GM19035 (cell line): ENCODE measurements around the gene ELP6.
"Not testable (repeated sequence)": the region's sequence is repeated elsewhere in the genome, so short reads cannot be mapped to it uniquely, and the experiment has no call there.

ENCODE experiments used
- ATAC-seq: cut with Tn5 transposase; IDR thresholded peaks from one replicate; pipeline ENCODE4 v1.9.1; 2021; ENCODE audit not compliant: unreplicated experiment

The ELP6 gene

GRCh38 chr3:47512416-47513124, 942 bp downstream of the ELP6 start:
- ATAC-seq: no peak

- ATAC-seq: not testable (repeated sequence)
These were observed 8.2 kb downstream of the ELP6 start for GRCh38 chr3:47505267-47505666.

DNA sequence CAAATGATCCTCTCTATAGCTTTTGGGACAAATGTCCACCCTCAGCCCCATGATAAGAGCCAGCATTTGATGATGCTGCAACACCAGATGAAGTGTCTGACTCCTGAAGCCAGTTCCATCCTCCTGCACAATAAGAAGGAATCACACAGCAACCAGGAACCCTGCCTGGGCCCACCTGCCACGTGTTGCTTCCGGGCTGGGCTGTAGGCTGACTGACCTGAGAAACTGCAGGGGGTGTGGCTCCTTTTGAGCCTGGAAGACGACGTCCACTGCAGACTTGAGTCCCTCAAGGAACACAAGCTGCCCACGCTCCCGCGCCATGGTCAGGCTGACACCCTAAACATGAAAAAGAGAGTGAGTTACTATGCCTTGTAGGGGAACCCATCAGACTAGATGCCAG, 9.4 kb downstream of the ELP6 start:
- no peak for ATAC-seq

DNA sequence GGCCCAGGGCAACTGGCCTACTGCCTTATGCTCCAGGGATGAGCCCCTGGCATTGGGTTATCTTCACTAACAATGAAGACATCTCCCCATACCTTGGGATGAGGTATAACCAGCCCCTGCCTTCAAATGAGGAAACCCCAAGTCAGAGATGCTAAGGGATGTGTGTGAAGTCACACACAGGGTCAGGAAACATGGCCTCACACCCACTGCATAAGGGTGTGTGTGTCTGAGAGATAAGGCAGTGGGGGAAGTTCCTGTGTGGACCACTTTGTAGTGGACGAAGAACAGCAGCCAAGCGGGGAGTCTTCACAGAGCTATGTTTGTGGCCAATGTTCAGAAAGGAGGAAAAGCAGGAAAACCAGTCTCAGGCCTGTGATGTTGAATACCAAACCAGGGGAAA, 10.5 kb downstream of the ELP6 start:
- ATAC-seq: no peak

DNA sequence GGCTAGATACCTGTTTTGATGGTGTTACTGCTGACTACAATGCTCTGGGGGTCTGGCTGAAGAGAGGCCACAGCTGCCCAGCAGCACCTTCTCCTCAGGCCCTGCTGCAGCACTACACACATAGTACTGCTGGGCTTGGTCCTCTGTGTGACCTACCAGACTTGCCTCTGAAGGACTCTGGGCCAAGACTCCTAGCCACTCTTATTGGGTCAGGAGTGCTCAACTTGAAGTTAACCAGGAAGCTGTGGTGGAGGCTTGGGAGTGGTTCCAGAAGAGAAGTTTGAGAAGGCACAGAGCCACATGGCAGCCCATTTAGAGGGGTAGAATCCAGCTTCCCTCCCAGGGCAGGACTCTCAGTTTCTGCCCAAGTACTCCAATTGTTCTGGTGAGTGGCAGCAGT, 16.6 kb downstream of the ELP6 start:
- no peak for ATAC-seq

DNA sequence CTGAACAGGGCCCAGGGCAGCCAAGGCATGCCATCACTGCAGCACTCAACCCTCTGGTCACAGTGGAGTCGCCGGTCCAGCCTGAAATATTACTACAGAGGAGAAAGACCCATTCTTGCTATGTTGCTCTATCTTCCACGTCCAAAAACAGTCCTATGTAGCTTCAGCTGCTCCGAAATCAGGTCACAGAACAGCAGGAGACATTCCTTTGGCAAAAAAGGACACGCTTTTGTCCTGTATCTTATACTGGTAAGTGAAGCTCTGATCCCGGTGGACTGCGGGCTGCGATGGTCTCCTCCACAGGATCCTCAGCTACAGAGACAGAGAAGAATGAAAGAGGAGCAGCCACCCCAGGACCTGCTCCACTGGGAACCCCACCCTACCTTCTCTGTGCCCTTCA, 17.6 kb downstream of the ELP6 start:
- no peak for ATAC-seq

GRCh38 chr3:47495111-47495510, 18.4 kb downstream of the ELP6 start:
- no peak for ATAC-seq

DNA sequence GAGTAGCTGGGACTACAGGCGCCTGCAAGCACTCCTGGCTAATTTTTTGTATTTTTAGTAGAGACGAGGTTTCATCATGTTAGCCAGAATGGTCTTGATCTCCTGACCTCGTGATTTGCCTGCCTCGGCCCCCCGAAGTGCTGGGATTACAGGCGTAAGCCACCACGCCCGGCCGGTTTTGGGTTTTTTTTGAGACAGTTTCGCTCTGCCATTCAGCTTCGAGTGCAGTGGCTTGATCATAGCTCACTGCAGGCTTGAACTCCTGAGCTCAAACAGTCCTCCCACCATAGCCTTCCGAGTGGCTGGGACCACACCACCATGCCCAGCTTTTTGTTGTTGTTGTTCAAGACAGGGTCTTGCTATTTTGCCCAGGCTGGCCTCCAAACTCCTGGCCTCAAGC, 21.7 kb downstream of the ELP6 start:
- no peak for ATAC-seq

GRCh38 chr3:47491186-47491585, 22.3 kb downstream of the ELP6 start:
- no peak for ATAC-seq

DNA sequence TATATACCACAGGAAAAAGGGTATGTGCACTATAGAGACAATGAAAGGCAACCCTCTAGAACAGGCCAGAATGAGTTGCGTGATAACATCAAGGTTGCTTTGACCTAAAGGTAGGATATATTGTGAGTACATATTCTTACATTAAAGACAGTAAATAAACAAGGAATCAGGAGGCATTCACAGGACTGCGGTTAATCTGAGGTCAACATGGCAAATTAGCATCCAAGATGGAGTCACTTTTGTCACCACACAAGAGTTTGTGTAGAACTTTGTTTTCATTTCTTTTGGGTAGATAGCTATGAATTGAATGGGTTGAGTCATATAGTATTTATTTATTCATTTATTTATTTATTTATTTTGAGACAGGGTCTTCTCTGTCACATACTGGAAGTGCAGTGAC, 26.2 kb downstream of the ELP6 start:
- ATAC-seq: no peak

GRCh38 chr3:47485812-47486211, 27.7 kb downstream of the ELP6 start:
- no peak for ATAC-seq

- no peak for ATAC-seq
These were observed 31.1 kb downstream of the ELP6 start for GRCh38 chr3:47482366-47482765.

DNA sequence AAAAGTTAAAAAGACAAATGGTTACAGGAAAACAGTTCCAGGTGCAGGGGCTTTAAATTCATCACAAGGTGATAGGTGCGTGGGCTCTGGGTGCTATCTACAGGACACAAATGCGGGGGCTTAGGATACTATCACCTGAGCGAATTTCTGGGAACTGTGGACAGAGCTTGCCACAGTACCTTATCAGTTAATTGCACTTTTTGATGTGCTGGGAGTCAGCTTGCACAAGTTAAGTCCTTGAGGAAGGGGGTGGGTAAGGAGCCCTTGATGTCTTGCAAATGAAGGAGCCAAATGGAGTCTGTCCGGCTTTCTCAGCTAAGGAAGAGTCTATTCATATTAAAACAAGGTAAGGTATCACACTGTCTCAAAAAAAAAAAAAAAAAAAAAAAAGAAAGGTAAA, 31.7 kb downstream of the ELP6 start:
- ATAC-seq: not testable (repeated sequence)

GRCh38 chr3:47480267-47480666, 33.2 kb downstream of the ELP6 start:
- not testable (repeated sequence) for ATAC-seq

GRCh38 chr3:47479826-47480160, 33.7 kb downstream of the ELP6 start:
- no peak for ATAC-seq

DNA sequence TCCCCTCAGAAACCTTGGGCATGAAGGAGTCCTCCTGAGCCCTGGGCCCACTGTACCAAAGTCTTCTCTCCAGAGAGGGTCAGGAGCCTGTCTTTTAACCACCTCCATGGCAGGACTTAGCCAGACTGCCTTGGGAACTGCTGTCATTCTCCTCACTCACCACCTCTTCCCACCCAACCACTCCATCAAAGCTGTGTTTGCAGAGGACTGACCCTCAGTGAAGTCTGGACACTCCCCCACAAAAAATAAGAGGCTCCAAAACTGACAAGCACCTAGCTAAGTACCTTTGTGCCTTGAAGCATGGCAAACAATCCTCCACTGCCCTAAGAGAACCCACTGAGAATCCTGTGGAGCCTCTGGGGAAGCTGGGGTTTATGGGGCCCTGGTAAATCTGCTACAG, 35.5 kb downstream of the ELP6 start:
- no peak for ATAC-seq

DNA sequence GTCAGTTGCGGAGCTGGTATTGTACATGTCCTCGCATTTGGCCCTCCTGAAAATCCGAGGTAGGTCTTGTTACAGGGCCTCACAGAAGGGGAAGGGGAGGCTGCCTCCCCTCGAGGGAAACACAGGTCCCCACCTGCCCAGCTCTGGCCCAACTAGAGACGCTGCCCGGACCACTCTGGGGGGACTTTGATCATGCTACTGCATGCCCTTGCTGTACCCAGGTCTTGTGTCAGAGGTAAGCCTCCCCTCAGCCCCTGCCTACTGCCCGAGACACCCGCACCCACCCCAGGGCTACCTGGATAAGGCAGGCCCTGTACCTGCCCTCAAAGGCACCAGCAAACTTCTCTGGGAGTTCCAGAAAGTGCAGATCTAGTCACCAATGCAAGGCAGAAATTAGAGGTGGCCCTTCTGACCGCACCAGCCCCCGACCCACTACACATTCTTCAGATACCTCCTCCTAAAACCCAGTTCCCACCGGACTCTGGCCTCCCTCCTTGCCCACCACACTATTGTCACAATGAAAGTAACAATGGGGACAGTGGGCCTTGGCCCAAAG, 36.8 kb downstream of the ELP6 start:
- ATAC-seq: no peak

DNA sequence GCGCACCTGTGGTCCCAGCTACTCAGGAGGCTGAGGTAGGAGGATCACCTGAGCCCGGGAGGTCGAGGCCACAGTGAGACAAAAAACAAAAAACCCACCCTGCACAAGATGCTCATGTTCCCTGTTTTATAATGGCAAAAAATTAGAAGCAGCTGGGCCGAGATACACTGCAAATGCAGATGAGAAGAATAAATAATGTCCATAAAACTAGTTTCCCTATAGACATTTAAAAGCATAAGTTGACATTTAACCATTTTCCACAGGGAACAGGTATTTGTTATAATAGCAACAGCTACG, 37.2 kb downstream of the ELP6 start:
- ATAC-seq: no peak

- ATAC-seq: peak; percentile 89
These were observed 37.8 kb downstream of the ELP6 start, which contains the start of gene SCAP for GRCh38 chr3:47475570-47476329. Gene SCAP (minus strand): TSS chr3:47475941. CDS start chr3:47442993, 32,948 bp downstream.

- no peak for ATAC-seq
These were observed 38.4 kb downstream of the ELP6 start for GRCh38 chr3:47475029-47475569.

- ATAC-seq: no peak
These were observed 40.1 kb downstream of the ELP6 start for GRCh38 chr3:47473391-47473790.

DNA sequence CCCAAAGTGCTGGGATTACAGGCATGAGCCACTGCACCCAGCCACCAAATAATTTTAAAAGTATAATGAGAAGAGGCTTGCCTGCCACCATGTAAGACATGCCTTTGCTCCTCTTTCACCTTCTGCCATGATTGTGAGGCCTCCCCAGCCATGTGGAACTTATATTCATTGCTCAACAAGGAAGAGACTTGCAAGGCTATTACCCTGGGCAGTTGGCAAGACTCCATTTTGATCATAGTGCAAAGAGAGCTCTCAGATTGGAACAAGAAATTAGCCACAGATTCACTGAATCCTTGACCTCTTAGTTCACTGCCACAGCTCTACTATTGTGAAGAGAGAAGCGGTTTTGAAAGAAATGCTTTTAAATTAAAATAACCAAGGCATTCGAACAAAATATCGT, 43.9 kb downstream of the ELP6 start:
- ATAC-seq: no peak
